ENCODE results near the gene GID8.

Gene GID8

DNA sequence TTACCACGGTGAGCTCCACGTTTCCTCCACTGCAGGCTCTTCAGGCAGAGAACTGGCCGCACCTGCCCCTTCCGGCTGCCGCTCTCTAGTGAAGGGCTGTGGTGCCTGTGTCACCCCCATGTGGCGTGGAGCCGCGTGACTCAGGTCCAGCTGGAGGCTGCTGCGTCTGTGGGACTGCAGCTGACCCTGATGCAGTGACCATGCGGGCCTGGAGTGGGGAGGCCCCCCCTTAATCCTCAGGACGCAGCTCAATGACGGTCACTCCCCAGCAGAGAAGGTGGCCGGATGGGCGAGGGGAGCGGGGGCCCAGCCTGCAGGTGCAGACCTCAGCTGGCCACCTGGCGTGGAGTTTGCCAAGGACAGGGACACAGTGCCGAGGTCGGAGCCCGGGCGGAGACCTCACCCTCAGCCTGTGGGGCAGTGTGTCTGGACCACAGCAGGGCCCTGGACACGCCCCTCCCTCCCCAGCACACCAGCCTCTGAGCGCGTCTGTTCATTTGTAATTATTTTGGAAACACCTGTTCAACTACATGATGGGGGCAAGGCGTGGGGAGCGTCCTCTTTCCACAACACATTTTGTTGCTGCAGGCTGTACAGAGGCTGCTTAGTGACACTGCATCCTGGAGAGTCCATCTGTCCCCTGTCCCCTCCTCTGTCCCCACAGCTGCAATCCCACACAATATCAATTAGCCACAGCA lies 58.1 kb downstream of the GID8 start:
- TF ChIP-seq POLR2A (IDR thresholded peaks at IDR 0.05; ENCODE audit: low read length) (no peak), GATA1 (IDR thresholded peaks at IDR 0.05; ENCODE audit: low read depth, low read length) (no peak)
- no peak for DNase-seq

GRCh38 chr20:62996596-62996982 lies 58.6 kb downstream of the GID8 start:
- no peak for DNase-seq
- no peak for TF ChIP-seq GATA1 (IDR thresholded peaks at IDR 0.05; ENCODE audit: low read depth, low read length)
- no peak for TF ChIP-seq POLR2A (IDR thresholded peaks at IDR 0.05; ENCODE audit: low read length)

- no peak for DNase-seq
- TF ChIP-seq POLR2A (IDR thresholded peaks at IDR 0.05; ENCODE audit: low read length) (no peak), GATA1 (IDR thresholded peaks at IDR 0.05; ENCODE audit: low read depth, low read length) (no peak)
These were observed 59.6 kb downstream of the GID8 start for GRCh38 chr20:62997417-62998035.
